GM19240 (cell line): ENCODE data around the gene CRABP2.

Experiments
- DNase-seq: peaks from one replicate; pipeline ENCODE4 v3.0.0; 2011; ENCODE audit warnings: low spot score; ENCODE audit not compliant: insufficient read length

CRABP2 gene

GRCh38 chr1:156742017-156742416 lies 36.6 kb upstream of the CRABP2 start:
- no peak for DNase-seq

- no peak for DNase-seq
Measured at GRCh38 chr1:156741481-156741983, 36.1 kb upstream of the CRABP2 start.

- peak; percentile 96 for DNase-seq
Measured at GRCh38 chr1:156740741-156741480, 35.5 kb upstream of the CRABP2 start, which contains the start of gene MRPL24. MRPL24 (minus strand) TSS chr1:156741088; CDS start chr1:156738704, 2,384 bp downstream.

- no peak for DNase-seq
Measured at GRCh38 chr1:156740237-156740740, 34.9 kb upstream of the CRABP2 start.

- DNase-seq: no peak
Measured at GRCh38 chr1:156738916-156739315, 33.5 kb upstream of the CRABP2 start.

GRCh38 chr1:156738407-156738806 lies 33.0 kb upstream of the CRABP2 start:
- DNase-seq: no peak

GRCh38 chr1:156733989-156734584 lies 28.7 kb upstream of the CRABP2 start:
- DNase-seq: no peak

- peak; percentile 87 for DNase-seq
Measured at GRCh38 chr1:156728599-156729462, 23.4 kb upstream of the CRABP2 start, which contains the start of gene ISG20L2. ISG20L2 (minus strand) TSS chr1:156728766; CDS start chr1:156727652, 1,114 bp downstream.

GRCh38 chr1:156727926-156728598 lies 22.7 kb upstream of the CRABP2 start, which contains the start of gene METTL25B:
METTL25B (plus strand) TSS chr1:156728469; CDS start chr1:156729105, 636 bp downstream.
- peak; percentile 75 for DNase-seq

- no peak for DNase-seq
Measured at GRCh38 chr1:156727492-156727891, 22.1 kb upstream of the CRABP2 start.

- DNase-seq: no peak
Measured at GRCh38 chr1:156726549-156727226, 21.3 kb upstream of the CRABP2 start.

GRCh38 chr1:156725683-156726280 lies 20.4 kb upstream of the CRABP2 start:
- DNase-seq: peak; percentile 85

- DNase-seq: no peak
Measured at GRCh38 chr1:156721535-156721934, 16.2 kb upstream of the CRABP2 start.

- no peak for DNase-seq
Measured at GRCh38 chr1:156721131-156721530, 15.7 kb upstream of the CRABP2 start.

GRCh38 chr1:156717351-156717750 lies 12.0 kb upstream of the CRABP2 start:
- no peak for DNase-seq

GRCh38 chr1:156714830-156715229 lies 9.4 kb upstream of the CRABP2 start:
- no peak for DNase-seq

- DNase-seq: no peak
Measured at GRCh38 chr1:156712626-156713025, 7.2 kb upstream of the CRABP2 start.

GRCh38 chr1:156711011-156711817 lies 5.8 kb upstream of the CRABP2 start:
- DNase-seq: no peak
